HCT116 (cell line): Measurements from ENCODE around the gene MIEN1. TPM values are rescaled to one million over a fixed set of nuclear protein-coding genes. Genes with fewer than 3 reads are reported as not detected.

Experiments
- ATAC-seq: fragments of 200-7000 bp; cut with Tn5 transposase; 2 replicates; pipeline ENCODE4 v1.9.1; 2020; ENCODE audit warnings: mild to moderate bottlenecking, moderate library complexity
- BruUV-seq: library from RNA; stranded (reverse); fragments of 400-500 nt; replicated peaks from 2 replicates; lab custom pipeline; 2021; lab: Mats Ljungman, UMichigan
- CTCF ChIA-PET: fragments of 300-600 bp; sonication (Branson Sonifier 250); formaldehyde crosslinking; loops from one replicate; lab custom pipeline; 2021; ENCODE audit warnings: antibody characterized with exemption; lab: Charles Lee
- POLR2A ChIA-PET: fragments of 300-600, 350-600 bp; sonication (Branson Sonifier 250); formaldehyde crosslinking; loops from one replicate; lab custom pipeline; 2021; ENCODE audit warnings: antibody characterized with exemption; lab: Charles Lee
- RAD21 ChIA-PET, 2 experiments: fragments of 300-600 bp; sonication (Branson Sonifier 250); formaldehyde crosslinking; loops; one replicate each; lab custom pipeline; 2023; ENCODE audit warnings: low total read pairs in 2 of 2; ENCODE audit not compliant: uncharacterized antibody in 2 of 2, unreplicated experiment in 2 of 2, low non-redundant PET in 1 of 2; lab: Charles Lee
- DNase-seq: peaks from one replicate; pipeline ENCODE4 v3.0.0-alpha.2; 2010; ENCODE audit warnings: low read depth, low spot score
- H2AFZ ChIP-seq: fragments of 200-600 bp; shearing (Covaris generic), sonication (generic); 2 replicates; pipeline ENCODE4 v1.6.1; 2017; ENCODE audit warnings: low read depth, mixed run types, mixed read lengths, antibody characterized with exemption, low read length; ENCODE audit not compliant: poor library complexity, severe bottlenecking
- H3K27ac ChIP-seq: 2 replicates; pipeline ENCODE4 v1.5.1; 2012; ENCODE audit warnings: low read depth, low read length
- H3K27me3 ChIP-seq: fragments of 200-600 bp; sonication (generic); 2 replicates; pipeline ENCODE4 v1.6.1; 2016; ENCODE audit warnings: mixed run types, low read length, mixed read lengths; ENCODE audit not compliant: insufficient read depth
- H3K36me3 ChIP-seq, 2 experiments: fragments of 200-500 bp in 1 of 2; fragments of 200-600 bp in 1 of 2; sonication (Bioruptor generic) in 1 of 2; sonication (generic) in 1 of 2; 2 replicates each; pipeline versions ENCODE4 v1.5.1 to v1.6.1; 2014 to 2016; ENCODE audit warnings: low read length in 2 of 2, inconsistent platforms in 1 of 2, mixed read lengths in 1 of 2, mixed run types in 1 of 2; ENCODE audit not compliant: insufficient read depth in 2 of 2, control insufficient read depth in 1 of 2
- H3K4me1 ChIP-seq, 2 experiments: fragments of 200-600 bp in 1 of 2; sonication (generic) in 1 of 2; 2 replicates each; pipeline versions ENCODE4 v1.5.1 to v1.6.1; 2012 to 2017; ENCODE audit warnings: low read length in 2 of 2, inconsistent platforms in 1 of 2, mild to moderate bottlenecking in 1 of 2, mixed read lengths in 1 of 2, mixed run types in 1 of 2, moderate library complexity in 1 of 2; ENCODE audit not compliant: insufficient read depth in 2 of 2, control insufficient read depth in 1 of 2
- H3K4me2 ChIP-seq: fragments of 200-600 bp; sonication (generic); 2 replicates; pipeline ENCODE4 v1.6.1; 2017; ENCODE audit warnings: mixed run types, low read length, mixed read lengths
- H3K4me3 ChIP-seq, 2 experiments: fragments of 200-600 bp in 1 of 2; sonication (generic) in 1 of 2; replicated peaks in 1 of 2; 2 replicates each; pipeline ENCODE4 v1.5.1; 2011 to 2016; ENCODE audit warnings: low read length in 2 of 2, control low read depth in 1 of 2, low read depth in 1 of 2, mild to moderate bottlenecking in 1 of 2, mixed read lengths in 1 of 2, mixed run types in 1 of 2
- H3K79me2 ChIP-seq: fragments of 200-600 bp; sonication (generic); 2 replicates; pipeline ENCODE4 v1.6.1; 2017; ENCODE audit warnings: mild to moderate bottlenecking, mixed run types, low read length, moderate library complexity, mixed read lengths; ENCODE audit not compliant: insufficient read depth
- H3K9ac ChIP-seq: fragments of 200-600 bp; sonication (generic); 2 replicates; pipeline ENCODE4 v1.6.1; 2016; ENCODE audit warnings: low read length, mixed read lengths
- H3K9me2 ChIP-seq: fragments of 200-600 bp; sonication (generic), shearing (Covaris generic); 2 replicates; pipeline ENCODE4 v1.6.1; 2017; ENCODE audit warnings: mixed run types, mild to moderate bottlenecking, moderate library complexity; ENCODE audit not compliant: insufficient read depth
- H3K9me3 ChIP-seq, 2 experiments: fragments of 200-500 bp in 1 of 2; fragments of 200-600 bp in 1 of 2; sonication (Bioruptor generic) in 1 of 2; sonication (generic) in 1 of 2; 2 replicates each; pipeline ENCODE4 v1.6.1; 2014 to 2017; ENCODE audit warnings: low read length in 2 of 2, mixed read lengths in 2 of 2, inconsistent platforms in 1 of 2, low read depth in 1 of 2, mild to moderate bottlenecking in 1 of 2, mixed run types in 1 of 2, moderate library complexity in 1 of 2; ENCODE audit not compliant: control insufficient read depth in 1 of 2, insufficient read depth in 1 of 2
- H4K20me1 ChIP-seq: fragments of 200-600 bp; sonication (generic), shearing (Covaris generic); 2 replicates; pipeline ENCODE4 v1.6.1; 2017; ENCODE audit warnings: mixed run types, mild to moderate bottlenecking, moderate library complexity; ENCODE audit not compliant: insufficient read depth
- ELF1 ChIP-seq: IDR thresholded peaks from 2 replicates; pipeline ENCODE4 v1.6.1; 2012; ENCODE audit warnings: low read depth, borderline replicate concordance
- SIN3A ChIP-seq: IDR thresholded peaks from 2 replicates; pipeline ENCODE4 v1.6.1; 2012; ENCODE audit warnings: low read depth
- TCF7L2 ChIP-seq: IDR thresholded peaks from 2 replicates; pipeline ENCODE4 v1.7.0; 2011; ENCODE audit warnings: borderline replicate concordance, inconsistent platforms; ENCODE audit not compliant: insufficient read depth, insufficient read length; ENCODE audit errors: extremely low read depth
- ZFX ChIP-seq: fragments of 450-650 bp; IDR thresholded peaks from 2 replicates; pipeline ENCODE4 v1.6.1; 2017
- intact Hi-C: fragments of 100-400 bp; cut with micrococcal nuclease; formaldehyde crosslinking; loops from 2 replicates; pipeline ENCODE4 v1.10.0; 2022
- microRNA-seq: library from miRNA; unstranded; fragments of <30 nt; microRNA quantifications from one replicate; pipeline ENCODE4, GENCODE V29; 2016; ENCODE audit warnings: borderline number of aligned reads
- total RNA-seq: library from RNA; stranded (reverse); gene quantifications from one replicate; pipeline ENCODE4 v1.2.1, GENCODE V29; 2021; ENCODE audit not compliant: unreplicated experiment
- TF ChIP-seq, protein P1 (sequence below): IDR thresholded peaks from 2 replicates; pipeline ENCODE4 v1.6.1; 2012
- TF ChIP-seq, protein P2 (sequence below): IDR thresholded peaks from 2 replicates; pipeline ENCODE4 v1.6.1; 2012

The MIEN1 gene
- total RNA-seq, 1 experiment from 2014 or later, result 73.9 TPM

DNA sequence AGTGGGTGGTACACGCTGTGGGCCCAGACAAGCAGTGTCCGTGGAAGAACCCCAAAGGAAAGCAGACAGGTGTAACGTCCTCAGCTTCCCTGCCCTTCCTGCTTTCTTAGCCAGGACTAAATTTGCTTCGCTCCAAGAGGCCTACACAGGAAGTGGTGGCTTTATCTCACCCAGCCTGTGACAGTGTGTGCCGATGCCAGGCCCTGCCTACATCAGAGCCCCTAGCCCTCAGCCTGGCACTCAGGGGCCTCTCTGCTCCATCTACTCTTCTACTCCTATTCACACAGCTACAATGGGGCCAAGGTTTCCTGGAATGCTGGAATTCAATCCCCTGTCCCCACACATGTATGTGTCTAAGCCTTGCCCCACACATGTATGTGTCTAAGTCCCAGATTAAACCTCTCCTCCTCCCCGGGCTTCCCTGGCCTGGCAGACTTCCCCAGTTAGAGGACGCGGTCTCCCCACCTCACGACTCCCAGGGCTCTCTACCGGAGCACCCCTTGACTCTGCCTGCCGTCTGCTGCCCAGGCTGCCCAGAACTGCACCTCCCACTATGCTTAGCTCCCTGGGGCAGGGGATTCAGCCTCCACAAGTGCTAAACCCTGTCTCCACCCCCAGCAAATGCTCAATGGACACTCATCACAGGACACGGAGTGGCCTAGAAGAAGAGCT is 50.7 kb downstream of the MIEN1 start:
- no peak overlapping the region; the same call in 1 of the 2 replicates for H3K27ac ChIP-seq
- H3K4me2 ChIP-seq, result no peak overlapping the region
- peaks cover 15 to 17% of the 10 kb centered on the region in 2 experiments; a peak in 2 of 4 replicates for H3K4me1 ChIP-seq
- no peaks in the 10 kb centered on the region for H4K20me1 ChIP-seq
- DNase-seq, result no peak
- no peak overlapping the region for H2AFZ ChIP-seq
- ChIA-PET CTCF (interaction anchor here (1.0 to 1.6 kb wide), 5 partner anchors 8 to 58 kb away, joined by 3 to 5 read pairs (median 3); partner anchors contain the start of genes MIEN1 and PGAP3), RAD21 (no interaction called here), POLR2A (no interaction called here)
- no TSS peak for BruUV-seq
- ATAC-seq, result no peak
- H3K4me3 ChIP-seq, result no peak overlapping the region
- H3K27me3 ChIP-seq, result no peaks in the 10 kb centered on the region
- TF ChIP-seq, protein P1, sequence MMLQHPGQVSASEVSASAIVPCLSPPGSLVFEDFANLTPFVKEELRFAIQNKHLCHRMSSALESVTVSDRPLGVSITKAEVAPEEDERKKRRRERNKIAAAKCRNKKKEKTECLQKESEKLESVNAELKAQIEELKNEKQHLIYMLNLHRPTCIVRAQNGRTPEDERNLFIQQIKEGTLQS, result no peak
- TF ChIP-seq ZFX (no peak), SIN3A (no peak), ELF1 (no peak), TCF7L2 (no peak)
- TF ChIP-seq, protein P2, sequence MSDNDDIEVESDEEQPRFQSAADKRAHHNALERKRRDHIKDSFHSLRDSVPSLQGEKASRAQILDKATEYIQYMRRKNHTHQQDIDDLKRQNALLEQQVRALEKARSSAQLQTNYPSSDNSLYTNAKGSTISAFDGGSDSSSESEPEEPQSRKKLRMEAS, result no peak
- no peak overlapping the region for H3K9ac ChIP-seq
- intact Hi-C loops, result no loop called here
- no peaks in the 10 kb centered on the region for H3K79me2 ChIP-seq
- H3K9me2 ChIP-seq, result no peaks in the 10 kb centered on the region
- no peaks in the 10 kb centered on the region for H3K9me3 ChIP-seq
- no peaks in the 10 kb centered on the region for H3K36me3 ChIP-seq

Small RNA genes within 50 kb of the gene (microRNA-seq; reads per million reads assigned to microRNA genes)
- gene MIR4728, result 2.4 reads per million

Other genes starting within 250 kb of the MIEN1 start
- gene NEUROD2, start 122.6 kb downstream of the MIEN1 start, total RNA-seq, result not detected
- 0.49 TPM for gene PPP1R1B, start 103.6 kb downstream of the MIEN1 start, total RNA-seq
- 73.9 TPM for gene STARD3, start 93.4 kb downstream of the MIEN1 start, total RNA-seq
- 1.5 TPM for gene TCAP, start 65.2 kb downstream of the MIEN1 start, total RNA-seq
- not detected for gene PNMT, start 62.1 kb downstream of the MIEN1 start, total RNA-seq
- 15.2 TPM for gene PGAP3, start 42.5 kb downstream of the MIEN1 start, total RNA-seq
- gene ERBB2, start 30.5 kb downstream of the MIEN1 start, total RNA-seq, result 75.8 TPM
- 51.9 TPM for gene GRB7, start 7.4 kb upstream of the MIEN1 start, total RNA-seq
- gene IKZF3, start 133.8 kb upstream of the MIEN1 start, total RNA-seq, result 0.30 TPM
- gene ZPBP2, start 137.7 kb upstream of the MIEN1 start, total RNA-seq, result not detected
- gene GSDMB, start 188.1 kb upstream of the MIEN1 start, total RNA-seq, result 22.2 TPM
- 46.9 TPM for gene ORMDL3, start 197.1 kb upstream of the MIEN1 start, total RNA-seq
- not detected for gene LRRC3C, start 197.2 kb upstream of the MIEN1 start, total RNA-seq
- not detected for gene GSDMA, start 232.5 kb upstream of the MIEN1 start, total RNA-seq